HG02981 (cell line): ENCODE data around the gene RPL41.
"Not testable (repeated sequence)": the region's sequence is repeated elsewhere in the genome, so short reads cannot be mapped to it uniquely, and the experiment has no call there.

ENCODE experiments used
- ATAC-seq: cut with Tn5 transposase; IDR thresholded peaks from one replicate; pipeline ENCODE4 v1.9.1; 2021; ENCODE audit warnings: mild to moderate bottlenecking, moderate library complexity; ENCODE audit not compliant: unreplicated experiment

RPL41 gene

DNA sequence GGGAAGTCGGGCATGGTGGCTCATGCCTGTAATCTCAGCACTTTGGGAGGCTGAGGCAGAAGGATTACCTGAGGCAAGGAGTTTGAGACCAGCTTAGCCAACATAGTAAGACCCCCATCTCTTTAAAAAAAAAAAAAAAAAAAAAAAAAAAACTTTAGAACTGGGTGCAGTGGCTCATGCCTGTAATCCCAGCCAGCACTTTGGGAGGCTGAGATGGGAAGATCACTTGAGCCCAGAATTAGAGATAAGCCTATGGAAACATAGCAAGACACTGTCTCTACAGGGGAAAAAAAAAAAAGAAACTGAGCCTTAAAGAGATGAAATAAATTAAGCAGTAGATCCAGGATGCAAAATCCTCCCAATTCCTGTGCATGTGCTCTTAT lies 13.8 kb upstream of the RPL41 start:
- ATAC-seq, result no peak

DNA sequence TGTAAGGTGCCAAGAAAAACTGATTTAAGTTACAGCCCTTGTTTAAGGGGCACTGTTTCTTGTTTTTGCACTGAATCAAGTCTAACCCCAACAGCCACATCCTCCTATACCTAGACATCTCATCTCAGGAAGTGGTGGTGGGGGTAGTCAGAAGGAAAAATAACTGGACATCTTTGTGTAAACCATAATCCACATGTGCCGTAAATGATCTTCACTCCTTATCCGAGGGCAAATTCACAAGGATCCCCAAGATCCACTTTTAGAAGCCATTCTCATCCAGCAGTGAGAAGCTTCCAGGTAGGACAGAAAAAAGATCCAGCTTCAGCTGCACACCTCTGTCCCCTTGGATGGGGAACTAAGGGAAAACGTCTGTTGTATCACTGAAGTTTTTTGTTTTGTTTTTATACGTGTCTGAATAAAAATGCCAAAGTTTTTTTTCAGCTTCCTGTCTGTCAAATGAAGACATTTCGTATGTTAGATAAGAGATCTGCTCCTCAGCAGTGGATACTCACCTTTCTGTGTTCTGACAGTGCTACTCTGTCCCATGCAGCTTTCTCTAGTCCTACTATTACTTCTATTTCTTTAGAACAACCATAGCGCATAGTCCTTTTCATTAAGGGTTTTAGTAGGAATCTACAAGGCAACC lies 13.2 kb upstream of the RPL41 start:
- ATAC-seq, result no peak

DNA sequence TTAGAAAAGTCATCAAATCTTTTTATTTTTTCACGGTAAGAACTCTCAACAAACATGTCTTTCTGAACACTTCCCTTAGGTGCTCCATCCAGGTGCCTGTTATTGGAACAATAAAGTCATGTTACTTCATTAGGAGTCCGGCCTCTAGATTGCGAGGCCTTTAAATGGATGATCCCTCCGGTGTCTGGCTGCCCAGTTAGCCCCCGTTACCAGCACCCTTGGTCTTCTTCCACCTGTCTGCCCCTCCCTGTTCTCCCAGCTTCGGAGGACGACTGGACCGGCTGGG lies 12.7 kb upstream of the RPL41 start:
- ATAC-seq, result no peak

DNA sequence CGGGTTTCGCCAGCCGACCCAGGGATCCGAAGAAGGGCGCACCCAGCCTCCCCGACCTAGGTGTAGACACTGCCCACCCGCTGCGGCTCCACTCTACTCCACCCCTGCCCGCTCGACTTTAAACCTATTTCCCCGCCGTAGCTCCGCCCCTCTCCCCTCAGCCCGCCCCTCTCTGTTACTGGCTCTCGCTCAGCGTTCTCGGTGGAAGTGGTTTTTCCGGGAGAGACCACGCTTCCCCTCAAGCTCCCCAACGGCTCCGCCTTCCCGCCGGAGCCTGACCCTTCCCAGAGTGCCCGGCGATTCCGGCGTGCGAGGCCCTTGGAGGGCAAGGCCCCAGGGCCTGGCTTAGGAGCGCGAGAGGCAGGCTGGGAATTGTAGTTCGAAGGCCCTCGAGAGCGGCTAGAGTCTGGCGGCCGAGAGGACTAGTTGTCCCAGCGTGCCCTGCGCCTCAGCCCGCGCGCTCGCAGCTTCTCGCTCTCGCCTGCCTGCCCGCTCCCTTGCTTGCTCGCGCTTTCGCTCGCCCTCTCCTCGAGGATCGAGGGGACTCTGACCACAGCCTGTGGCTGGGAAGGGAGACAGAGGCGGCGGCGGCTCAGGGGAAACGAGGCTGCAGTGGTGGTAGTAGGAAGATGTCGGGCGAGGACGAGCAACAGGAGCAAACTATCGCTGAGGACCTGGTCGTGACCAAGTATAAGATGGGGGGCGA lies 12.2 kb upstream of the RPL41 start, which contains the start of gene PA2G4:
TSS of gene PA2G4 (plus strand) at position 451 of the 706 bp plus-strand sequence. CDS start at position 630, 179 bp downstream.
- peak; percentile 92 for ATAC-seq

DNA sequence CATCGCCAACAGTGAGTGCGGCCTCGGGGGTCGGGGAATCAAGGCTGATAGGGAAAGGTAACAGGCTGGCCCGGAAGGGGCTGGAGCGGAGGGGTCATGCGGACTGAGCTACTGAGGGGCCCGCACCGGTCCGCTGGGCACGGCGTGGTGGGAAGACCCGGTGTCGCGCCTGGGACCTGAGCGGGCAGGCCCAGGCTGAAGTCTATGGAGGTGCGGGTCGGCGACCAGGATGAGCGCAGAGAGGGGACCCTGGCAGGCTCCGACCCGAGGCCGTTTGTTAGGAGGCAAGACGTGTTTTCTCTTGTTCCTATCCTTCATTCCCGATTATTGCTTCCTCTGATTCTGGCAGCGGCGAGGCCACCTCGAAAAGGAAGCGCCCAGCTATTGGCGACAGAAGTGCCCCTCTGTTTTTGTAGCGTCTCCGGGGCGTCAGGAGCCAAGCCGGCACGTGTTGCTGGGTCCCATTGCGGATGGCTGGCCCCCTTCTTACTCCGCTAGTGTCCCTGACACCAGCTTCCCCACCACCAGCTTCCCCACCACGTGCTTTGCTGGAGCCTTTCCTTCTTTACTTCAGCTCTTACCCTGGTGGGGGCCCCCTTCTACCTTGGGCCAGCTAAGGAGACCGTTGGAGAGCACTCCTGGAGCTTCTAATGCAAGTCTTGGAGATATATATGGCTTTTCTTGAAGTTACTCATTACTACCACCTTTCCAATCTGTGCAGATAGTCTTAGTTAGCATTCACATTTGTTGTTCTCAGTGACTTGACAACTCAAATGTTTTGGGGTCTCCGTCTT lies 11.4 kb upstream of the RPL41 start:
- peak; percentile 8 for ATAC-seq

DNA sequence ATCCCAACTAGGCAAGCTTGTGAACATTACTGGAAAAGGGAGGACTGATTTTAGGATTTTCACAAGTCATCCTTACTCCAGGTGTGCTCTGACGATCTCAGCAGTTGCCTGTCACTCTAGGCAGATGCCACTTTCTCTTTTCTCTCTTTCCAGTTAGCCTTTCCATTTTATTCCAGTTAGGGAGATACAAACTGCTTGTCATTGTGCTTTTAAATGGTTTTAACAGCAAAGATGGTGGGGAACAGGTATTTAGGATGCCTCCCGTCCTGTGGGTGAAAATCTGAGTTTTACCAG lies 10.9 kb upstream of the RPL41 start:
- ATAC-seq, result no peak

DNA sequence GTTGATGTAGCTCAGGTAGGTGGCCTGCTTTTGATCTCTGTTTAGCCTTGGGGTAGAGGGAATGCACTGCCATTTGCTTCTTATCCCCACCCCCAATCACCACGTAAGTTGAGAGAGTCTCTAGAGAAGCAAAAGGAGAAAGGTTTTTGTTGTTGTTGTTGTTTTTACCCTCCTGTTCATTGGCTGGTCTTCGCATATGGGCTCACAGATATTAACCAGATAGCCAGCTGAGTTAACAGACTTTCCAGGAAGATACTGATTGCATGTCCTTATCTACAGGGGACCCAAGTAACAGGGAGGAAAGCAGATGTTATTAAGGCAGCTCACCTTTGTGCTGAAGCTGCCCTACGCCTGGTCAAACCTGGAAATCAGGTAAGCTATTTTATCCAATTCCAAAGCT lies 9.2 kb upstream of the RPL41 start:
- no peak for ATAC-seq

DNA sequence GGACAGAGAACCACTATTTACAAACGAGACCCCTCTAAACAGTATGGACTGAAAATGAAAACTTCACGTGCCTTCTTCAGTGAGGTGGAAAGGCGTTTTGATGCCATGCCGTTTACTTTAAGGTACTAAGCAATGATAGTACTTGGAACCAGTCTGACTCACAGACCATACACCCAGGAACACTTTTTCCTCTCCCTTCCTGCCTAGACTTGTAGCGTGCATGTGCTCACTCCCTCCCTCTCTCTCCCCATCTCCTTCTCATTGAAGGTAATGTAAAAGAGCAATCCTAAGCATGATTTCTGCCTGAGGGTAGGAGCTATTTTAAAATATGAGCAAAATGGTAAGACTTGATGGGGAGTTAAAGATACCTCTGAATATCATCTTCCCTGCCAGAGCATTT lies 5.9 kb upstream of the RPL41 start:
- ATAC-seq, result no peak

DNA sequence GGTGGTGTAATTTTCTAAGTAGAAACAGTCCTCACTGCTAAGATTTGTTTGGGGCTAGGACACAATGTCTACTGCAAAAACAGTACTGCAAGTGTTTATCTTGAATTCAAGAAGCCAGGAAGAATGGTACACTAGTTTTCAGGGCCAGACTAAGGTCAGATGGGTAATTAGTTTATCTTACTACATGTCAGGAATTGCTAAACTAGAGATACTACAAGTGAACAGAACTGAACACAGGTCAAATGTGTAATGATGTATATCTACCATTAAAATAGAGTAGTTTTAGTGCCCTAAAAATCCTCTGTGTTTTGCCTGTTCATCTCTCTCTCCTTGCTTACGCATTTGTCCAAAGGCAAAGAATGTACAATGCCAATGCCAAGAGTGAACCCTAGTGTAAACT lies 2.3 kb upstream of the RPL41 start:
- ATAC-seq, result no peak

DNA sequence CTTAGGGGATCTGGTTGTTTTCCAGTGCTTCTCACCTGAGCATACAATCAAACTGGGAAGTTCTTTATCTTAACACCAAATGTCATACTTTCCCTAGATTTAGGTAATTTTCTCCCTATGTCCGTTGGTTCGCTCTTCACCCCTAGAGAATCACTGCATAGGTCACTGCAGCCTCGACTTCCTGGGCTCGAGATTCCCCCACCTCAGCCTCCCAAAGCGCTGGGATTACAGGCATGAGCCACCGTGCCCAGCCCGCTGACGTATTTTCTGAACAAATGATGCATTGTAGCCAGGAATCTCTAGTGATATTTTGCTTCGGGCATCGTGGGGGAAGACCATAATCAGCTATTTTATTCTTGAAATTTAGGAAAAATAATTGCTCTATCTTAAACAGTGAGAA lies 1.1 kb upstream of the RPL41 start:
- ATAC-seq, result no peak

DNA sequence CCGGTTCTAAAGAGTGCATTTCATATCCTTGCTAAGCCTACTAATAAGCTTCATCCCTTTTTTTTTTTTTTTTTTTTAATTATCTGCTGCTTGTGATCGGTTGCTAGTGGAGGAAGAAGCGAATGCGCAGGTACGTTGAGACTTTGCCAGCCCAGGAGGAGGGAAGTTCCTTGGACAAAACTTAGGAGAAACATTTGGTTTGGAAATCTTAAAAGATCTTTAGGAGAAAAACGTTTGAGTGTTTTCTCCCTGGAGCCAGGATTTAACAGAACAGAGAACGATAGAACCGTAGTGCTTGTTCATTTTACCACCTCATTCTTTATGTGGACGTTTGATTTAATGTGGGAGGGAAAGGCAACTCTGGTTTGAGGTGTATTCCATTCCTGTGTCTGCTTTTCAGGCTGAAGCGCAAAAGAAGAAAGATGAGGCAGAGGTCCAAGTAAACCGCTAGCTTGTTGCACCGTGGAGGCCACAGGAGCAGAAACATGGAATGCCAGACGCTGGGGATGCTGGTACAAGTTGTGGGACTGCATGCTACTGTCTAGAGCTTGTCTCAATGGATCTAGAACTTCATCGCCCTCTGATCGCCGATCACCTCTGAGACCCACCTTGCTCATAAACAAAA lies 761 bp downstream of the RPL41 start:
- not testable (repeated sequence) for ATAC-seq

DNA sequence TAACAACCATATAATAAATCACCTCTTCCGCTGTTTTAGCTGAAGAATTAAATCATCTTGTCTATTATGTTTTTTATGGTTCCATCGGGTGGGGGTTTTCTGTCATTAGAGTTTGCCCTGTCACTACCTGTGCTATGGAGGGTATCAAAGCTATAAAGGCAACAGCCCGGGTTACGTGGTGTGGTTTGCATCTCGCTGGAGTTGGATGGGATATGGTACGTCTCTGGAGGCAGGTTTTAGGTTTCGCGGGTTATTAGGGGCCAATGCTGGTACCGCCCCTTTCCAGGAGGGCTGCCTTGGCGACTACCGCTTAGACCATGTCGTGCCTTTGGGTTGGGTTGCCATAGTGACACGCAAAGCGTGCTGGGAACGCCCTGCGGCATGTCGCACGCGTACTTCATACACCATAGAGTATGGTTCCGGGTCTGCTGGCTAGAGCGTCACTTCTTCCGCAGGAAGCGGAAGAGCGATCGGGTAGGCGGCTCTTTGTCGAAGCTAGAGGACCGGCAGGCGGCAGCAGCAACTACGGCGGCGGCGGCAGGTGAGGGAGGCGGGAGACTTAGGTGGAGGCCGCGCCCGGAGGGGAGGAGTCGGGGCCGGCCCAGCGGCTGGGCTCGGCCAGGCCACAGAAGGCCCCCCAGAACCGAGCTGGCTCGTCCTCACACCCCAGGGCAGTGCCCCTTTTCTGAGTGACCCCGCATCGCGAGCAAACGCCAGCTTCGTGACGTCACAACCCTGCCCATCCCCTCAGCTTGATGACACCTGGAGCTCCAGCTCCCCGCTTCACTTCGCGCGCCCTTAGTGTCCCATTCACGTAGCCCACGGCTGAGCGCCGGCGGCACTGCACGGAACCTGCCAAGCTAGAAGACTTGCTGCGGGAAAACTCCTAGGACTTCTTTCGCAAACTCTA lies 1.6 kb downstream of the RPL41 start, which contains the start of gene ZC3H10:
TSS of gene ZC3H10 (plus strand) at position 489 of the 910 bp plus-strand sequence. CDS start 2,297 bp downstream, outside the sequence.
- ATAC-seq, result peak; percentile 80

DNA sequence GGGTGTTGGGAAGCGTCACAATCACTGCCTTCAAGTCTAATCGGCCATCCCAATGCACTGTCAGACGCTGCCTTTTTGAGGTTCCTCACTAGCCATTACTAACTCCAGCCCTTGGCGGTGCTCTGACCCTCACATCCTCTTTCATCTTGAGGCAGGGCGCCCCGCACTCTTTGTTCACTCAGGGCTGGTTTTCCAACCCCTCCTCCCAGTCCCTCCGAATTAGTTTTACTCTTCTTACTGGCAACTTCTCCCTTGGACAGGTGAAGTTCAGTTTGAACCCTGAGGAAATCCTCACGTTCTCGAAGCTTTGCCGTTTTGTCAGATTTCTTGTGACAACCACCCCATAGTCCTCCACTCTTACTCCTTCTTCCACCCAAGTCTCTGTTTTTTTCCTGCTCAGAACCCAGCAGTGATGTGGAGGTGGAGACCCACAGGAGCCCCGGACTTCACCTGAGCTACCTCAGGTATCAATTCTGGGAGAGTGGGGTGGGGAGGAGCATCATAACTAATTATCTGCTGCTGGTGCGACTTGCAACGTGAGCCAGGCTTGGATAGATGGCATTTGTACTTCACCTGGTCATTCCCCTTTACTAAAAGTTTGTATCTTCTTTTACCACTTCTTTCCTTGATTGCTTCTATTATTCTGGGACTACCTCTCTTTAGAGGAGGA lies 2.4 kb downstream of the RPL41 start:
- ATAC-seq, result no peak

DNA sequence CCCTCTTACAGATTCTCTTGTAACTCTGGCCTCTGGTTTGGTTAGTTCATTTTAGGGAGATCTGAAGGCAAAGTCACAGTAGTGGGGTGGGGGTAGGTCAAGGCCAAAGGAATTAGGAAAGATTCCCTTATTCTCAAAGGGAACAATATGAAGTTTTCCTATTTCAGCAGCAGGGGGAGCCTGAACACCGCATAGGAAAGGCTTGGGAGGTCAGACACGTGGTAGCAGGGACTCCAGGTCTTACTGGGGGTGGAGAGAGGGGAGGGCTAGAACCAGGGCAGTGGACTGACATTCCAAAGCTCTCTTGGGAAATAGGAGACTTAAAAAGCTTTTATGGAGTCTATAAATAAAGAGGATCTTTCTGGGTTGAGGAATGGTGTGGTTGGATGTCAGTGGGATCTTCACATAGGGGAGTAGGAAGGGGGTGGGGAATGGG lies 2.9 kb downstream of the RPL41 start:
- no peak for ATAC-seq

DNA sequence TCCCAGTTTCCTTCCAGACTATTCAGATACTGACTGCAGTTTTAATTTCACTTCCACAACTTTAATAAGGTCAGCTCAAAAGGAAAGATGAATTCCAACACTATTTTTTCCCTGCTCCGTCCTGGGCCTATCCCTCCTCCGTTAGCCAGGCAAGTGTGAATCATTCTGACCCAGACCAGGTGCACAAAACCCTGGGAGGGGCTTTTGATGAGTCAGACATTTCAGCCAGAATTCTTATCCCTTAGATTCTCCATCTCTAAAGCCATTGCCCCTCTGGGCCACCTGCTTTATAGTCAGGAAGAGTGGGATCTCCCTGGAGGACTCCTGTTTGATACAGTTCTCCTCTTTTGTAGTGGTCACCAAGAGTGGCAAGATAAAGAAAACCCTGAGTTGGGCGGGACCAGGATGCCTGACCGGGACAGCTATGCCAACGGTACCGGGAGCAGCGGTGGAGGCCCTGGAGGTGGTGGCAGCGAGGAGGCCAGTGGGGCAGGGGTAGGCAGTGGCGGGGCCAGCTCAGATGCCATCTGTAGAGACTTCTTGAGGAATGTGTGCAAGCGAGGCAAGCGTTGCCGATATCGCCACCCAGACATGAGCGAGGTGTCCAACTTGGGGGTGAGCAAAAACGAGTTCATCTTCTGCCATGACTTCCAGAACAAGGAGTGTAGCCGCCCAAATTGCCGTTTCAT lies 3.9 kb downstream of the RPL41 start:
- no peak for ATAC-seq

DNA sequence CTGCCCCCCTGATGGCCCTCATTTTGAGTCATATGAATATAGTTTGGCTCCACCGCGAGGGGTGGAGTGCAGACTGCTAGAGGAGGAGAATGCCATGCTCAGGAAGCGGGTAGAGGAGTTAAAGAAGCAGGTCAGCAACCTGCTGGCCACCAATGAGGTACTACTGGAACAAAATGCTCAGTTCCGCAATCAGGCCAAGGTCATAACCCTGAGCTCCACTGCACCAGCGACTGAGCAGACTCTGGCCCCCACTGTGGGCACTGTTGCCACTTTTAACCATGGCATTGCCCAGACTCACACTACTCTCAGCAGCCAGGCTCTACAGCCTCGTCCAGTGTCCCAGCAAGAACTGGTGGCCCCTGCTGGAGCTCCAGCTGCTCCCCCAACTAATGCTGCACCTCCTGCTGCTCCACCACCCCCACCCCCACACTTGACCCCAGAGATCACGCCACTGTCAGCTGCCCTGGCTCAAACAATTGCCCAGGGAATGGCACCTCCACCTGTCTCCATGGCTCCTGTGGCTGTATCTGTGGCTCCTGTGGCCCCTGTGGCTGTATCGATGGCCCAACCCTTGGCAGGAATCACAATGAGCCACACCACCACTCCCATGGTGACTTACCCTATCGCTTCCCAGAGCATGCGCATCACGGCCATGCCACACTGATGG lies 4.9 kb downstream of the RPL41 start:
- ATAC-seq, result no peak

DNA sequence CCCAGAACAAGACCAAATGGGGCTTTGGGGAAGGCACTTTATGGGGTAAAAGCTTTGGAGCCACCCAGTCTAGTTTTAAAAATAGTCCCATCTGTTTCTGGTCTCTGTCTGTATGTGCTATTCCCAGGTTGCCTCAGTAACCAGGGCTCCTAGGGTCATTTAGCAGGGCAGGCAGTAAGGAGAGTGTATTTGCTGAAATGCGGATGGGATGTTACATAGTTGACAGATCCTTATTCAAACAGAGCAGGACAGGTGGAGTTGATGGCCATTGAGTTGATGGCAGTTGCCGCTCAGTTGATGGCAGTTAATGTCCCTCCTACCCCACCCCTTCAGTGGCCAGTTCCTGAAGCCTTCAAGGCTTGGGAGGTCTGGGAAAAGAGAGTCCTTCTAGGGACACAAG lies 6.2 kb downstream of the RPL41 start:
- ATAC-seq, result no peak

DNA sequence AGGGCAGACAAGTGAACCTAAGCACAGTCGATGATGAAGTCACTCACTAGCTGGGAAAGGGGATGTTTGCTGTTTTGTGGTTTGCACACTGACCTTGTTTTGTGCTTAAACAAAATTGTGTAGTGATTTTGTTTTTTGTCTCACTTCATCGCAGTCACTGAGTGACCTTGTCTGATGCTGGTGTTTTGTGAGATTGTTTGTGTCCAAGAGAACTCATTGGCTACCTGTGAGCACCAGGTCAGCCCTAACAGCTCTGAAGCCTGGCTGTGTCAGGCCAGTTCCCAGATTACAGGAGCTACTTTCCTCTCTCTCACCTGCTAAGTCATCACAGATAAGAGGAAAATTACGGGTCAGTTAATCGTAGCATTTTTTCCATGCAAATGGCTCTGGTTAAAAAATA lies 7.7 kb downstream of the RPL41 start:
- ATAC-seq, result no peak

DNA sequence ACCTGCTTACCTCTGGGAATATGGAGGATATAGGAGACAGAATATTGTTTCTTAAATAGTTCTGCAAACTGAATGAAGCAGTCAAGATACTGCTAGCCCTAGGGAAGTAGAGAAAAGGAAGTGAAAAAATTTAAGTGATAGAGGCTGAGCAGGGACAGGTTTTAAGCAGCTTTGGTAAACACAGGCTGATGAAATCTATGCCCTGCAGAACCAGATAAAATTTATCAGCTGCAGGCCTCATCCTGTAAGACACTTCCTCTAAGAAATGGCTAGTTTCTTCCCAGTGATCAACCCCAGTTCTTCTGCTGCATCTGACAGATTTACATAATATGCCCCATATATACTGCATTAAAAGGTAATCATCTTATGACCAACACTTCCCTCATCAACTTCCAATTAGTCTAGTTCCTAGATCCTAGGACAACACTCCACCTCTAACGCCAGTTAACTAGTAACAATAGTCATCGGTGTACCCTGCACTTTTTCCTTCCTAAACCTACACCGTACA lies 10.4 kb downstream of the RPL41 start:
- ATAC-seq, result no peak
